HG02571 (cell line): ENCODE measurements around the gene GJB1.

Experiments used
- ATAC-seq: cut with Tn5 transposase; IDR thresholded peaks from one replicate; pipeline ENCODE4 v1.9.1; 2021; ENCODE audit warnings: mild to moderate bottlenecking, moderate library complexity; ENCODE audit not compliant: unreplicated experiment

GJB1 gene

GRCh38 chrX:71214604-71215337, 8.3 kb upstream of the GJB1 start:
- no peak for ATAC-seq

- ATAC-seq: no peak
These were observed 7.6 kb upstream of the GJB1 start for GRCh38 chrX:71215338-71215912.

GRCh38 chrX:71216485-71216884, 6.5 kb upstream of the GJB1 start:
- no peak for ATAC-seq

- no peak for ATAC-seq
These were observed 5.7 kb upstream of the GJB1 start for GRCh38 chrX:71217298-71217697.

- ATAC-seq: no peak
These were observed 1.9 kb upstream of the GJB1 start for GRCh38 chrX:71221145-71221544.

- ATAC-seq: no peak
These were observed 1.2 kb downstream of the GJB1 start for GRCh38 chrX:71224098-71224708.

GRCh38 chrX:71225009-71225408, 2.0 kb downstream of the GJB1 start:
- ATAC-seq: no peak

- ATAC-seq: no peak
These were observed 2.7 kb downstream of the GJB1 start for GRCh38 chrX:71225676-71226075.

- no peak for ATAC-seq
These were observed 4.5 kb downstream of the GJB1 start for GRCh38 chrX:71227370-71228062.

GRCh38 chrX:71228063-71228642, 5.1 kb downstream of the GJB1 start:
- ATAC-seq: no peak

- no peak for ATAC-seq
These were observed 12.5 kb downstream of the GJB1 start for GRCh38 chrX:71235482-71235881.

- ATAC-seq: no peak
These were observed 13.8 kb downstream of the GJB1 start for GRCh38 chrX:71236836-71237235.

GRCh38 chrX:71239781-71240180, 16.8 kb downstream of the GJB1 start:
- no peak for ATAC-seq

- no peak for ATAC-seq
These were observed 18.3 kb downstream of the GJB1 start for GRCh38 chrX:71241301-71241700.

GRCh38 chrX:71244359-71245128, 21.5 kb downstream of the GJB1 start:
- no peak for ATAC-seq

- no peak for ATAC-seq
These were observed 22.1 kb downstream of the GJB1 start for GRCh38 chrX:71245159-71245558.

- no peak for ATAC-seq
These were observed 27.8 kb downstream of the GJB1 start for GRCh38 chrX:71250841-71251240.

- no peak for ATAC-seq
These were observed 28.5 kb downstream of the GJB1 start for GRCh38 chrX:71251466-71251973.

- ATAC-seq: no peak
These were observed 29.2 kb downstream of the GJB1 start for GRCh38 chrX:71252221-71252620.
